ENCODE data around the gene CHAT.

The CHAT gene

GRCh38 chr10:49690698-49691356 is 77.0 kb downstream of the CHAT start:
- DNase-seq, result no peak

GRCh38 chr10:49691588-49691987 is 77.8 kb downstream of the CHAT start:
- no peak for DNase-seq

GRCh38 chr10:49694466-49694865 is 80.6 kb downstream of the CHAT start:
- DNase-seq, result no peak

- DNase-seq, result no peak
These were observed 82.5 kb downstream of the CHAT start for GRCh38 chr10:49696311-49696710.

- no peak for DNase-seq
These were observed 84.8 kb downstream of the CHAT start for GRCh38 chr10:49698679-49699078.

- no peak for DNase-seq
These were observed 86.4 kb downstream of the CHAT start for GRCh38 chr10:49700211-49700610.

GRCh38 chr10:49700997-49701396 is 87.2 kb downstream of the CHAT start:
- no peak for DNase-seq

- DNase-seq, result no peak
These were observed 93.7 kb downstream of the CHAT start for GRCh38 chr10:49707585-49707984.

- no peak for DNase-seq
These were observed 96.1 kb downstream of the CHAT start for GRCh38 chr10:49709934-49710333.

- DNase-seq, result no peak
These were observed 97.1 kb downstream of the CHAT start for GRCh38 chr10:49710966-49711365.

GRCh38 chr10:49711481-49711880 is 97.6 kb downstream of the CHAT start:
- DNase-seq, result no peak

GRCh38 chr10:49713266-49713665 is 99.4 kb downstream of the CHAT start:
- DNase-seq, result no peak
